ENCODE measurements around the gene SLC35A3. TPM values are rescaled to one million over a fixed set of nuclear protein-coding genes. Genes with fewer than 3 reads are reported as not detected.
A peak's percentile ranks its signal among the peaks of the same experiment; 100 is the strongest.

Gene SLC35A3
- total RNA-seq (14.6 and 20.8 TPM in 2 replicates), polyA plus RNA-seq (9.1 and 13.2 TPM in 2 replicates), polyA minus RNA-seq (ENCODE audit: low replicate concordance) (1.4 and 1.7 TPM in 2 replicates)
- 9.4 and 11.9 TPM in 2 replicates for polyA plus RNA-seq (2012)

- peak; percentile 68 to 69 for DNase-seq (ENCODE audit: low read depth in 2 of 2)
- TF ChIP-seq, protein P1, sequence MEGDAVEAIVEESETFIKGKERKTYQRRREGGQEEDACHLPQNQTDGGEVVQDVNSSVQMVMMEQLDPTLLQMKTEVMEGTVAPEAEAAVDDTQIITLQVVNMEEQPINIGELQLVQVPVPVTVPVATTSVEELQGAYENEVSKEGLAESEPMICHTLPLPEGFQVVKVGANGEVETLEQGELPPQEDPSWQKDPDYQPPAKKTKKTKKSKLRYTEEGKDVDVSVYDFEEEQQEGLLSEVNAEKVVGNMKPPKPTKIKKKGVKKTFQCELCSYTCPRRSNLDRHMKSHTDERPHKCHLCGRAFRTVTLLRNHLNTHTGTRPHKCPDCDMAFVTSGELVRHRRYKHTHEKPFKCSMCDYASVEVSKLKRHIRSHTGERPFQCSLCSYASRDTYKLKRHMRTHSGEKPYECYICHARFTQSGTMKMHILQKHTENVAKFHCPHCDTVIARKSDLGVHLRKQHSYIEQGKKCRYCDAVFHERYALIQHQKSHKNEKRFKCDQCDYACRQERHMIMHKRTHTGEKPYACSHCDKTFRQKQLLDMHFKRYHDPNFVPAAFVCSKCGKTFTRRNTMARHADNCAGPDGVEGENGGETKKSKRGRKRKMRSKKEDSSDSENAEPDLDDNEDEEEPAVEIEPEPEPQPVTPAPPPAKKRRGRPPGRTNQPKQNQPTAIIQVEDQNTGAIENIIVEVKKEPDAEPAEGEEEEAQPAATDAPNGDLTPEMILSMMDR (conservative IDR thresholded peaks at IDR 0.05 in 1 of 2, IDR thresholded peaks at IDR 0.05 in 1 of 2; ENCODE audit: low read depth in 1 of 2, low read length in 2 of 2) = no peak
- TF ChIP-seq EZH2 (IDR thresholded peaks at IDR 0.05; ENCODE audit: low read length, missing control alignments) = no peak
- H3K4me2 ChIP-seq (ENCODE audit: extremely low read depth, insufficient read depth, low read length) = peak within 1 kb of the TSS; percentile 80
- H3K9ac ChIP-seq (ENCODE audit: insufficient read depth, low read length) = peak within 1 kb of the TSS; percentile 85
- H3K27me3 ChIP-seq (ENCODE audit: control insufficient read depth, insufficient read depth, low read length) = no peaks in the 10 kb centered on the region
- no peaks in the 10 kb centered on the region for H4K20me1 ChIP-seq (ENCODE audit: control insufficient read depth, extremely low read depth, insufficient read depth, low read length)
- H2AFZ ChIP-seq (ENCODE audit: low read length) = peak within 1 kb of the TSS; percentile 100
- peaks cover 2% of the 10 kb centered on the region for H3K4me1 ChIP-seq (ENCODE audit: control insufficient read depth, extremely low read depth, insufficient read depth, low read length)
- H3K4me3 ChIP-seq (replicated peaks in 1 of 4; ENCODE audit: control extremely low read depth in 1 of 4, insufficient read depth in 1 of 4, low read depth in 3 of 4, low read length in 4 of 4) = peak within 1 kb of the TSS; percentile 92 to 97 (median 94)
- H3K79me2 ChIP-seq (ENCODE audit: control insufficient read depth, insufficient read depth, low read length) = peaks cover 19% of the 10 kb centered on the region
- H3K9me3 ChIP-seq (ENCODE audit: control insufficient read depth, insufficient read depth, low read depth, low read length) = no peaks in the 10 kb centered on the region
- no peaks in the 10 kb centered on the region for H3K36me3 ChIP-seq (ENCODE audit: control insufficient read depth, insufficient read depth, low read length)
- peak within 1 kb of the TSS; percentile 80 for H3K27ac ChIP-seq (ENCODE audit: insufficient read depth, low read length)
These were observed at the start of gene SLC35A3 for GRCh38 chr1:99969729-99970621. Gene SLC35A3 (plus strand): TSS chr1:99969996. CDS start chr1:99993555, 23,559 bp downstream.

GRCh38 chr1:99934801-99935200 lies 35.0 kb upstream of the SLC35A3 start:
- no peak overlapping the region for H2AFZ ChIP-seq (ENCODE audit: low read length)

DNA sequence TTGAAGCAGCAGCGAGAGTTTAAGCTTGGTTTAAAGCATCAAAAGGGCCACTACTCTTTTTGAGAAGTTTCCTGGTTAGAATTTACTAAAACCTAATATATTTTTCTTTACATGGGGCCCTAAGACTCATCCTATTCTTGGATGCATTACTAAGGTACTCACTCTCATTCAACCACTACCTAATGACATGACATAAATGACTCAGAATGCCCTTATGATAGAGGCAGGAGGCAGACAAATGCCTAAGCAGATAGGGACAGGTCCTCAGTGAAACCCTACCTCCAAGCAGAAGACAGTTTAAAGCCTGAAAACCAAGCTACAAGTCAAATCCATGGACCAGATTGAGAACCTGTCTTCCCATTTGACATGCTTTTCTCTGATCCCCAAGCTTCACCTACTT lies 34.3 kb upstream of the SLC35A3 start:
- no peaks in the 10 kb centered on the region for H3K79me2 ChIP-seq (ENCODE audit: control insufficient read depth, insufficient read depth, low read length)
- H2AFZ ChIP-seq (ENCODE audit: low read length) = no peak overlapping the region
- H3K4me1 ChIP-seq (ENCODE audit: control insufficient read depth, extremely low read depth, insufficient read depth, low read length) = no peaks in the 10 kb centered on the region
- no peak overlapping the region for H3K4me2 ChIP-seq (ENCODE audit: extremely low read depth, insufficient read depth, low read length)
- no peaks in the 10 kb centered on the region for H3K27me3 ChIP-seq (ENCODE audit: control insufficient read depth, insufficient read depth, low read length)
- no peak overlapping the region for H3K9ac ChIP-seq (ENCODE audit: insufficient read depth, low read length)
- H3K4me3 ChIP-seq (replicated peaks in 1 of 4; ENCODE audit: control extremely low read depth in 1 of 4, insufficient read depth in 1 of 4, low read depth in 3 of 4, low read length in 4 of 4) = no peak overlapping the region
- TF ChIP-seq, protein P1 (conservative IDR thresholded peaks at IDR 0.05 in 1 of 2, IDR thresholded peaks at IDR 0.05 in 1 of 2; ENCODE audit: low read depth in 1 of 2, low read length in 2 of 2) = no peak
- no peak for TF ChIP-seq EZH2 (IDR thresholded peaks at IDR 0.05; ENCODE audit: low read length, missing control alignments)
- no peak for DNase-seq (ENCODE audit: low read depth in 2 of 2)
- no peak overlapping the region for H3K27ac ChIP-seq (ENCODE audit: insufficient read depth, low read length)
- H4K20me1 ChIP-seq (ENCODE audit: control insufficient read depth, extremely low read depth, insufficient read depth, low read length) = no peaks in the 10 kb centered on the region
- H3K36me3 ChIP-seq (ENCODE audit: control insufficient read depth, insufficient read depth, low read length) = no peaks in the 10 kb centered on the region
- no peaks in the 10 kb centered on the region for H3K9me3 ChIP-seq (ENCODE audit: control insufficient read depth, insufficient read depth, low read depth, low read length)

More at GRCh38 chr1:99934801-99935200, 35.0 kb upstream of the SLC35A3 start:
- Histone ChIP-seq H3K79me2 (ENCODE audit: control insufficient read depth, insufficient read depth, low read length) (no peaks in the 10 kb centered on the region), H3K9ac (ENCODE audit: insufficient read depth, low read length) (no peak overlapping the region), H3K36me3 (ENCODE audit: control insufficient read depth, insufficient read depth, low read length) (no peaks in the 10 kb centered on the region), H3K27ac (ENCODE audit: insufficient read depth, low read length) (no peak overlapping the region), H3K4me2 (ENCODE audit: extremely low read depth, insufficient read depth, low read length) (no peak overlapping the region), H4K20me1 (ENCODE audit: control insufficient read depth, extremely low read depth, insufficient read depth, low read length) (no peaks in the 10 kb centered on the region), H3K27me3 (ENCODE audit: control insufficient read depth, insufficient read depth, low read length) (no peaks in the 10 kb centered on the region), H3K9me3 (ENCODE audit: control insufficient read depth, insufficient read depth, low read depth, low read length) (no peaks in the 10 kb centered on the region), H3K4me3 (replicated peaks in 1 of 4; ENCODE audit: control extremely low read depth in 1 of 4, insufficient read depth in 1 of 4, low read depth in 3 of 4, low read length in 4 of 4) (no peak overlapping the region), H3K4me1 (ENCODE audit: control insufficient read depth, extremely low read depth, insufficient read depth, low read length) (no peaks in the 10 kb centered on the region)
- no peak for TF ChIP-seq EZH2 (IDR thresholded peaks at IDR 0.05; ENCODE audit: low read length, missing control alignments)
- TF ChIP-seq, protein P1 (conservative IDR thresholded peaks at IDR 0.05 in 1 of 2, IDR thresholded peaks at IDR 0.05 in 1 of 2; ENCODE audit: low read depth in 1 of 2, low read length in 2 of 2) = no peak
- no peak for DNase-seq (ENCODE audit: low read depth in 2 of 2)
